Neural cell (in vitro differentiated cells): Measurements from ENCODE around the gene FILIP1L. TPM values are rescaled to one million over a fixed set of nuclear protein-coding genes. Genes with fewer than 3 reads are reported as not detected.

Source experiments
- H2AFZ ChIP-seq: fragments of 200-600, 300-800 bp; sonication (generic), shearing (Covaris generic); 2 replicates; pipeline ENCODE4 v1.6.0; 2014; ENCODE audit warnings: low read depth, mild to moderate bottlenecking, antibody characterized with exemption, low read length, moderate library complexity
- H3F3A ChIP-seq: fragments of 200-600 bp; shearing (Covaris generic); 2 replicates; pipeline ENCODE4 v1.6.1; 2016; ENCODE audit warnings: mild to moderate bottlenecking, moderate library complexity, mixed read lengths, antibody characterized with exemption, low read length; ENCODE audit not compliant: insufficient read depth, poor library complexity, severe bottlenecking
- H3K27ac ChIP-seq: fragments of 200-600, 300-800 bp; sonication (generic), shearing (Covaris generic); 2 replicates; pipeline ENCODE4 v1.5.1; 2014; ENCODE audit warnings: mild to moderate bottlenecking, low read length, moderate library complexity
- H3K27me3 ChIP-seq: fragments of 300-800, 200-600 bp; sonication (generic), shearing (Covaris generic); 2 replicates; pipeline ENCODE4 v1.6.0; 2014; ENCODE audit warnings: mild to moderate bottlenecking, low read depth, low read length, moderate library complexity; ENCODE audit not compliant: insufficient read depth
- H3K36me3 ChIP-seq: fragments of 300-800, 200-600 bp; sonication (generic), shearing (Covaris generic); 2 replicates; pipeline ENCODE4 v1.5.1; 2014; ENCODE audit warnings: mild to moderate bottlenecking, antibody characterized with exemption, low read length, moderate library complexity; ENCODE audit not compliant: insufficient read depth
- H3K4me2 ChIP-seq: fragments of 300-800, 200-600 bp; sonication (generic), shearing (Covaris generic); 2 replicates; pipeline ENCODE4 v1.6.0; 2014; ENCODE audit warnings: mild to moderate bottlenecking, low read length
- H3K4me3 ChIP-seq: fragments of 300-800, 200-600 bp; sonication (generic), shearing (Covaris generic); 2 replicates; pipeline ENCODE4 v1.5.1; 2014; ENCODE audit warnings: mild to moderate bottlenecking, low read length, moderate library complexity
- H3K79me2 ChIP-seq: fragments of 200-600 bp; shearing (Covaris generic); replicated peaks from 2 replicates; pipeline ENCODE4 v1.6.0; 2014; ENCODE audit warnings: mild to moderate bottlenecking, low read length, moderate library complexity; ENCODE audit not compliant: insufficient read depth
- H3K9ac ChIP-seq: fragments of 300-800, 200-600 bp; sonication (generic), shearing (Covaris generic); 2 replicates; pipeline ENCODE4 v1.6.1; 2016; ENCODE audit warnings: mild to moderate bottlenecking, low read length, mixed read lengths
- H3K9me2 ChIP-seq: fragments of 200-600 bp; shearing (Covaris generic); 2 replicates; pipeline ENCODE4 v1.6.1; 2016; ENCODE audit warnings: mild to moderate bottlenecking, low read length, mixed read lengths; ENCODE audit not compliant: insufficient read depth
- H3K9me3 ChIP-seq: fragments of 200-600, 300-800 bp; sonication (generic), shearing (Covaris generic); 2 replicates; pipeline ENCODE4 v1.6.1; 2016; ENCODE audit warnings: mild to moderate bottlenecking, mixed run types, low read length, moderate library complexity, mixed read lengths
- H4K20me1 ChIP-seq: fragments of 200-600 bp; shearing (Covaris generic); 2 replicates; pipeline ENCODE4 v1.6.1; 2016; ENCODE audit warnings: mild to moderate bottlenecking, mixed run types; ENCODE audit not compliant: insufficient read depth
- CTCF ChIP-seq: fragments of 450-650 bp; IDR thresholded peaks from 2 replicates; pipeline ENCODE4 v1.5.1; 2014; ENCODE audit warnings: antibody characterized with exemption, mild to moderate bottlenecking, moderate library complexity; ENCODE audit not compliant: poor library complexity, severe bottlenecking
- EP300 ChIP-seq: fragments of 450-650 bp; conservative IDR thresholded peaks from 2 replicates; pipeline ENCODE4 v1.6.1; 2014; ENCODE audit warnings: antibody characterized with exemption, mild to moderate bottlenecking, moderate library complexity; ENCODE audit not compliant: poor library complexity, severe bottlenecking
- MXI1 ChIP-seq: fragments of 450-650 bp; conservative IDR thresholded peaks from 2 replicates; pipeline ENCODE4 v1.6.1; 2014; ENCODE audit warnings: antibody characterized with exemption, mild to moderate bottlenecking; ENCODE audit not compliant: poor library complexity, severe bottlenecking
- POLR2AphosphoS5 ChIP-seq: IDR thresholded peaks from 2 replicates; pipeline ENCODE4 v1.6.1; 2012
- RAD21 ChIP-seq: fragments of 450-650 bp; conservative IDR thresholded peaks from 2 replicates; pipeline ENCODE4 v1.6.1; 2014; ENCODE audit warnings: antibody characterized with exemption, mild to moderate bottlenecking, moderate library complexity
- REST ChIP-seq: IDR thresholded peaks from 2 replicates; pipeline ENCODE4 v1.6.1; 2012; ENCODE audit warnings: borderline replicate concordance
- SMC3 ChIP-seq: fragments of 450-650 bp; conservative IDR thresholded peaks from 2 replicates; pipeline ENCODE4 v1.6.1; 2014; ENCODE audit warnings: antibody characterized with exemption, mild to moderate bottlenecking, moderate library complexity; ENCODE audit not compliant: poor library complexity
- TAF1 ChIP-seq: IDR thresholded peaks from 2 replicates; pipeline ENCODE4 v1.6.1; 2012; ENCODE audit warnings: low read depth
- polyA plus RNA-seq: library from polyadenylated mRNA; depleted of rRNA; stranded (reverse); fragments of >200 nt; gene quantifications from 2 replicates; pipeline ENCODE4 v1.2.3, GENCODE V29; 2014

FILIP1L gene
- polyA plus RNA-seq, 1 donor from 2014 or later, result 0.27 TPM

DNA sequence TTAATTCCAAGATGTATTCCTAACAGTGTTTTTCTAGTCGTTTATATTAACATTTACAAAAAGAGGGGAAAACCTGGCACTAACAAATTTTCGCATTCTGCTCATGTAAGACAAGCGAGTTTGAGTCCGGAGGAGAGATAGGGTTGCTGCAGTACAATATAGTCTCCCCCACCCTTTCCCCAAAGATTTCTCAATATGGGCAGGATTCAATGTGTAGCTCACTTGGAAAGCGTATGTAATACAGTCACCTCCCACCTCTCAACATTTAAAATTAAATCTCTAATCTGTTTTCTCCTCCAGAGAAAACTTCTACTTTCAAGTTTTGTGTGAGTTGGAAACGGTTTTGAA lies 238.7 kb downstream of the FILIP1L start:
- H3K79me2 ChIP-seq, result no peaks in the 10 kb centered on the region

GRCh38 chr3:99874237-99875002 lies 239.9 kb downstream of the FILIP1L start:
- Histone ChIP-seq H3K4me2 (no peak overlapping the region), H2AFZ (no peak overlapping the region), H3K36me3 (no peaks in the 10 kb centered on the region), H3K9me2 (no peaks in the 10 kb centered on the region), H3K27me3 (peaks cover 37% of the 10 kb centered on the region), H3K4me3 (no peak overlapping the region), H3K9me3 (no peaks in the 10 kb centered on the region), H3K27ac (no peak overlapping the region), H4K20me1 (no peaks in the 10 kb centered on the region), H3K79me2 (no peaks in the 10 kb centered on the region), H3F3A (no peaks in the 10 kb centered on the region), H3K9ac (no peak overlapping the region)
- no peak for TF ChIP-seq CTCF
- TF ChIP-seq RAD21, result no peak
- TF ChIP-seq EP300, result no peak
- no peak for TF ChIP-seq REST
- TF ChIP-seq MXI1, result no peak

More for the DNA sequence above, 238.7 kb downstream of the FILIP1L start:
- peak overlapping the region; percentile 80 for H3K4me2 ChIP-seq
- H3K27ac ChIP-seq, result no peak overlapping the region
- H2AFZ ChIP-seq, result peak overlapping the region; percentile 56
- peaks cover 37% of the 10 kb centered on the region for H3K27me3 ChIP-seq
- no peaks in the 10 kb centered on the region for H3K36me3 ChIP-seq
- no peaks in the 10 kb centered on the region for H3K9me3 ChIP-seq
- H3K4me3 ChIP-seq, result peak overlapping the region; percentile 75
- H3F3A ChIP-seq, result no peaks in the 10 kb centered on the region
- TF ChIP-seq POLR2AphosphoS5 (no peak), RAD21 (no peak), SMC3 (no peak), CTCF (no peak), TAF1 (no peak), EP300 (no peak), MXI1 (no peak)
- peak overlapping the region; percentile 69 for H3K9ac ChIP-seq
- H3K9me2 ChIP-seq, result no peaks in the 10 kb centered on the region
- H4K20me1 ChIP-seq, result no peaks in the 10 kb centered on the region
